Stimulated activated CD8-positive, alpha-beta memory T cell treated with anti-CD3 and anti-CD28 coated beads, Interleukin-15, amount 100 ng/mL, for 4 hours (primary cell): Measurements from ENCODE around the gene SERP2.
A peak's percentile ranks its signal among the peaks of the same experiment; 100 is the strongest.

Experiments used
- DNase-seq, 2 donors: peaks; one replicate each; pipeline ENCODE4 v3.0.0-alpha.2; 2020; ENCODE audit warnings: low read depth in 2 of 2

SERP2 gene

DNA sequence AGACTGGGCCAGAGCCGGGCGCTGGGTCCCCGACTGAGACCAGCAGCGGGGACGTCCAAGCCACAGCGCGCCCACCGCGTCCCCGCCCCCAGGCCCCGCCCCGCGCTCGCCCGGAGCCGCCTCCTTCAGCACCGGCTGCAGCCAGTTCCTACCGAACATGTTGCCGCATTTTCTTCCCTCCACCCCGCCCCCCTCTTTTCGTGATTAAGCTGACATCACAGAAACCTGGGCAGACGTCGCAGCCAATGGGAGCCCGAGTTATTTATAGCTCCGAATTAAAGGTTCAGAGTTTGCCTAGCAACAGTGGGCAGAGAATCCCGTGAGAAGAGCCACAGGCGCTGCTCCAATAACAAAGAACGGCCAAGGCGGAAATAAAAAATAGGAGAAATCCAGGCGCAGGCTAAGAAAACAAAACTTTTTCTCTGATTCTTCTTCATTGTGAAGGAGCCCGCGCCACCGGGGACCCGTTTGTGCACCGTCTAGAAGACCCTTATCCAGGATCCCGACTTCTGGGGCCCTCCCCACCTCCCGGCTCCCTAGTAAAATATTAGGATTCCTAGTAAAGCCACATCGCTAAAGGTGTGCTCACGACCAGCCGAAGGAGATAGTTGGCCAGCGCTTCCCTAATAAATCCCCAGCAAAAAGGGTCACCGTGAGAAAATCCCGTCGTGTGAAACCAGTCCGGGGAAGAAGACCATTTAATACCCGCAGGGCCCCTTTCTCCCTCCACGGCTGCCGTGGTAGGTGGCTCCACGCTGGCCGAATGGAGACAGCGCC is 61.7 kb downstream of the SERP2 start:
- peak; percentile 75 to 83 for DNase-seq

DNA sequence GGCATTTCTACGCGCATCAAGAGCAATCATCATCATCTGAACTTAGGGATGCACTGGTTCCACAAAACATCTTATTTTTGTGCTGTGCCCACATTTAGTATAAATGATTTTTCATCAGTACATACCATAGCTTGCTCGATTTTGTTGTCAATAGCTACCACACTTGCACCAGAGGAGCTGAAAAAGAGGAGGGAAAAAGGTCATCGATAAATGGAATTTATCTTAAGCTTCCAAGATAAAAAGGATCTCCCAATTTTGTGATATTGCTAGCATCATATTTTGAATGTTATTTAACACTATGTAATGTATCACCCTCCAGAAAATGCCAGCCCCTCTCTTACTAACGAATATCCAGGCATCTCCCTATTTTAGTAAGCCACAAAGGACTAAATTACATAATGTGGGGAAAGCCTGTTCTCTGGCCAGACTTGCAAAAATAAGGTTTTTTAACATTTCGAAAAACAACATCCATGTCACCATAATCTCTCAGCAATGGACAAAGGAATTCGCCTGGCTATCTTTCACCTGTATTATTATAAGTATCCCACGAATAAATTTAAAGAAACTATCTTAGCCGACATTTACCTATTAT is 62.4 kb downstream of the SERP2 start:
- no peak for DNase-seq

DNA sequence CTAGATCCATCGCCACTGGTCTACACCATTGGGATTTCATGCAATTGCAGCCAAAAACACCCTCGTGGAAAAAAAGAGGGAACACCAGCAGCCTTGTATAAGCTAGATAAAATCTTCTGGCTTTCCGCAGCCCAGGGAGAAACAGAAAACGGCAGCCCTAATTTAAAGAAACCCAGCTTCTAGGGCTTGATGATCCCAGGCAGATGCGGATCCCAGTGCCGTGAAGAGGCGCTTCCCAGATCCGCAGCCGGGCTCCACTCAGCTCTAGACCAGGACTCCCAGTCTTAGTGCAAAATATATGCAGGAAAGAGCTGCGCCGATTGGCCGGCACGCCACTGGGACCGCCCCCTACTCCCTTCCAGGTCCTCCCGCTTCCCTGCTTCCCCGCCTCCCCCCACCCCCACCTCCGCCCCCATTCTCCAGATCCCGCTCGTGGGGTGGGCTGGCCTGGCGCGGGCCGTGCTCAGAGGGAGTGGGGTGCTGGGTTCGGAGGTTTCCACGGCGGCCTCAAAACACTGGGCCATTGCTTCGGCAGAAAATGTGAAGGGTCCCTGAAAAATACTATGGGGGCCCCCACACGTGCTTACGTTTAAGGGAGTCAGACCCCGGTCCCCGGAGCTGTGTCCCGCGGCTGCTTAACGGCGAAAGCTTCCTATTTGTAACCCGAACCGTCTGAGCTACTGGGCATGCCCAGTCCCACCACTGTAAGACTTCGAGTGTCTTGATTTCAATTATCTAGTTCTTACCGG is 63.1 kb downstream of the SERP2 start:
- peak; percentile 5 to 14 for DNase-seq

DNA sequence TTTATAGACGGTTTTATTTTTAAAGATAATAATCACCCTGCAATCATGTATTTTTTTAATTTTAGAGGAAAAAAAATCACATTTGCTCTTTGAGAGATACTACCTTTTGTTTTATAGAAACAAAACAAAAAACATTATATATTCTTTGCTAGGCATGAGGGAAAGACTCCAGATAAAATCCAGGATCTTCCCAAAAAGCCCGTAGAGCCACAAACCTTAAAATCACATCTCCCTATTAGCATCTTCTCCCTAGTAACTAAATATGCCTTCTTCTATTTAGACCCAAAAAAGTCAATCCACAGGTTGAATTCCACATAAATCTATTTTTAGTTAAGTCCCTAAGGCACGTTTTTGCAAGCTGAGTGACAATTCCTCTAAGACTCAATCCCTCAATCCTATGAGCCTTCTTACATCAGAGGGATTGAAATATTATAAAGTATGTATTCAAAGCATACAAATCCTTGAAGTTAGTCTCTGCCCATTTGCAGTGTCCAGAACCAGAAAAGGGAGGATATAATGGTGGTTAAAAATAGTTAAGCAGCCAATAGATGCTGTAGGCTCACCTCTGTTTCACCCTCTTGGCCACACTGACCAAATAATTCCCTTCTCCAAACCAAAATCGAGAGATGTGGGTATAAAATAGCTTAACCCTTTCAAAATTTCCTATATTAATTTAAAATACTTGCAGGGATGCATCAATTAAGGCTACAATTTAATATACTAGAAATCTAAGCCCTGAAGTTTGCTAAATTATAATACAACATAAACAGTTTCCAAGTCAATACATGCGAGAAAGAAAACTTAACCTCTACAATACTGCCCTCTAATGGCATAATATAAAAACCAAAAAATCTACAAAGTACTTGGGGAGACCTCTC is 64.0 kb downstream of the SERP2 start:
- DNase-seq = no peak

DNA sequence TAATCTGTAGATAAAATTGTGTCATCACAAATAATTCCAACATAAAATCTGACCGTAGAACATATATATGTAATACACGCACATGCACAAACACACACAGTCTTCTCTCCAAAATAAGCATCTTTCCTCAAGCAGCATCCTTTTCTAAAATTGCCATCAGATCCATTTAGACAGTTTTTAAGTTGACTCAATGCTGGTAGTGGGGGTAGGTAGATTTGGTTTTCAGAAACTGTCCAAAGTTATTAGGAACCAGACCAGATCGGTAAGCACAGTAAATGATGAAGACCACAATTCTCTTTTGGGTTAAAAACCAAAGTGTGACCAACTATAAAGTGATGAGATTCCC is 64.6 kb downstream of the SERP2 start:
- no peak for DNase-seq

DNA sequence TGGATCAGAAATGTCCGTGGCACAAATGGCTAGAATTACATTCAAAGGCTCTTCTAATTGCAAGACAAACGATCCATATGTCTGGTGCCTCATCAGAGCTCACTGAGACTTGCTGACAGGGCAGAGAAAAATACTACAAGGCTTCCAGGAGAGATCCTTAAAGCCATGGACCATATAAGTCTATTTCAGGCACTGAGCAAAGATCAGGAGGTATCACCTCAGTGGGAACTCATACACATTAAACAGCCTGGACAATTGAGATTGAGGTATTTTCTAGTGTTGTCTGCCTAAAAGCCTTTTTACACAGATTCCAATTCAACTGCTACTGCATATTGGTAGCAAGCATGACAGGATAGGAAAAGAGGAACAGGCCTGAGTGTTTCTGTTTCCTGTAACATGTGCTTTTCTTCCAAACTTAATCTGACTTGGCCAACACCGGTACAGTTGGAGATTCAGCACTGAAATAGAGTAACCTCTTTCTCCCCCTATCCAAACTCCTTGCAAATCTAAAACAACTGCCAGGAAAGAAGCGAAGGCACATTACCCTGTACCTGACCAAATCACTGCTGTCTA is 65.9 kb downstream of the SERP2 start:
- DNase-seq = no peak

DNA sequence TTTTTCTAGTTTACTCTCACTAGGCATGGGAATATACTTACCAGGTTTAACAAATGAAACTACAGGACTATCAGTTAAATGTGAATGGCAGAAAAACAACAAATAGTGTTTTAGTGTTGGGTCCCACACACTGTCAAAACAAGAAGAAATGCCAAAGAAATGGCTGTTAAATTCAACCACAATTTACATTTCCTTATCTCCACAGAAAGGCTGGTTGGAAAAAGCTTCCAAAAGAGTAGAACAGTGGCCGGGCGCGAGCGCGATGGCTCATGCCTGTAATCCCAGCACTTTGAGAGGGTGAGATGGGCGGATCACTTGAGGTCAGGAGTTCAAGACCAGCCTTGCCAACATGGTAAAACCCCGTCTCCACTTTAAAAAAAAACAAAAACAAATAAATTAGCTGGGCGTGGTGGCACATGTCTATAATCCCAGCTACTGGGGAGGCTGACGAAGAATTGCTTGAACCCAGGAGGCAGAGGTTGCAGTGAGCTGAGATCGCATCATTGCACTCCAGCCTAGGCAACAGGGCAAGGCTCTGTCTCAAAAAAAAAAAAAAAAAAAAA is 66.5 kb downstream of the SERP2 start:
- no peak for DNase-seq
